Mucosa of descending colon (tissue), 3 donors: Measurements from ENCODE around the gene CASTOR1. TPM values are rescaled to one million over a fixed set of nuclear protein-coding genes. Genes with fewer than 3 reads are reported as not detected.

Source experiments
- ATAC-seq: fragments of 200-7000 bp; cut with Tn5 transposase; one replicate; pipeline ENCODE4 v1.9.1; 2020; ENCODE audit warnings: mild to moderate bottlenecking, moderate library complexity
- DNase-seq, 3 donors: peaks; one replicate each; pipeline ENCODE4 v3.0.0-alpha.2; 2020
- H3K36me3 ChIP-seq: fragments of 200-600 bp; one replicate; pipeline ENCODE4 v1.8.0; 2021; ENCODE audit warnings: low read depth, mild to moderate bottlenecking
- H3K4me1 ChIP-seq: fragments of 200-600 bp; one replicate; pipeline ENCODE4 v1.8.0; 2021; ENCODE audit warnings: low read depth, mild to moderate bottlenecking
- H3K4me3 ChIP-seq: fragments of 200-600 bp; one replicate; pipeline ENCODE4 v1.8.0; 2021; ENCODE audit warnings: mild to moderate bottlenecking
- H3K9me3 ChIP-seq: fragments of 200-600 bp; one replicate; pipeline ENCODE4 v1.8.0; 2021; ENCODE audit warnings: mild to moderate bottlenecking
- CTCF ChIP-seq: fragments of 200-600 bp; IDR thresholded peaks from one replicate; pipeline ENCODE4 v1.8.0; 2022; ENCODE audit warnings: antibody characterized with exemption, mild to moderate bottlenecking
- intact Hi-C, 2 donors: fragments of 100-400 bp; cut with DNase I in 1 of 2; cut with micrococcal nuclease in 1 of 2; formaldehyde crosslinking; loops; one replicate each; pipeline versions ENCODE4 v1.11.0 to v1.11.1; 2022; cut with DNase I, micrococcal nuclease
- total RNA-seq, 3 donors: library from RNA; stranded (reverse); fragmentation: NEBNext Ultra II Directional in 2 of 3; extraction: Animal tissue kit (Norgen Biotek cat#: 25700) in 2 of 3; gene quantifications; one replicate each; pipeline versions ENCODE4 v1.2.1 to v1.2.4, GENCODE V29; 2021 to 2023
- donor health status: DM: no; HTN: no; CAD: no; lungs with moderate emphysema.
- donor health status: DM: no; HTN: no; CAD: no.
- donor health status: DM: no; HTN: yes; CAD: no.

CASTOR1 gene
- total RNA-seq, 3 donors from 2014 or later, result 6.1 to 8.4 (median 7.6) TPM

- Histone ChIP-seq H3K4me1 (peaks cover 6% of the 10 kb centered on the region), H3K36me3 (no peaks in the 10 kb centered on the region), H3K4me3 (no peak overlapping the region), H3K9me3 (no peaks in the 10 kb centered on the region)
- ATAC-seq (no peak), DNase-seq (no peak)
- TF ChIP-seq CTCF, result no peak
- intact Hi-C loops, result no loop called here
Observed at GRCh38 chr22:30279046-30279788, 10.1 kb downstream of the CASTOR1 start.

GRCh38 chr22:30277547-30278344 lies 11.6 kb downstream of the CASTOR1 start:
- Histone ChIP-seq H3K4me3 (no peak overlapping the region), H3K4me1 (peaks cover 6% of the 10 kb centered on the region), H3K36me3 (no peaks in the 10 kb centered on the region), H3K9me3 (no peaks in the 10 kb centered on the region)
- TF ChIP-seq CTCF, result no peak
- intact Hi-C loops, result no loop called here
- DNase-seq, result peak in 1 of 3 donors; percentile 41
- ATAC-seq, result peak; percentile 68

GRCh38 chr22:30276039-30276438 lies 13.3 kb downstream of the CASTOR1 start:
- Histone ChIP-seq H3K4me3 (no peak overlapping the region), H3K9me3 (no peaks in the 10 kb centered on the region), H3K4me1 (peaks cover 6% of the 10 kb centered on the region), H3K36me3 (no peaks in the 10 kb centered on the region)
- no peak for DNase-seq
- no peak for ATAC-seq
- intact Hi-C loops, result no loop called here
- no peak for TF ChIP-seq CTCF

GRCh38 chr22:30275625-30276024 lies 13.7 kb downstream of the CASTOR1 start:
- intact Hi-C loops, result no loop called here

GRCh38 chr22:30274437-30274812 lies 14.9 kb downstream of the CASTOR1 start:
- no peak for TF ChIP-seq CTCF
- H3K36me3 ChIP-seq, result no peaks in the 10 kb centered on the region
- H3K4me1 ChIP-seq, result peaks cover 6% of the 10 kb centered on the region
- ATAC-seq (no peak), DNase-seq (no peak)
- H3K9me3 ChIP-seq, result no peaks in the 10 kb centered on the region
- intact Hi-C loops, result no loop called here
- H3K4me3 ChIP-seq, result no peak overlapping the region

More at GRCh38 chr22:30275625-30276024, 13.7 kb downstream of the CASTOR1 start:
- Histone ChIP-seq H3K36me3 (no peaks in the 10 kb centered on the region), H3K4me3 (no peak overlapping the region), H3K9me3 (no peaks in the 10 kb centered on the region), H3K4me1 (peaks cover 6% of the 10 kb centered on the region)
- TF ChIP-seq CTCF, result no peak
- DNase-seq (no peak), ATAC-seq (peak; percentile 53)
